Ishikawa (cell line): ENCODE results near the gene PARD3B.

Experiments used
- CEBPB ChIP-seq: IDR thresholded peaks from 2 replicates; pipeline ENCODE4 v1.6.1; 2012
- CREB1 ChIP-seq: IDR thresholded peaks from 2 replicates; pipeline ENCODE4 v1.6.1; 2012; ENCODE audit warnings: low read depth
- EP300 ChIP-seq: IDR thresholded peaks from 2 replicates; pipeline ENCODE4 v1.6.1; 2012; ENCODE audit warnings: borderline replicate concordance
- FOXM1 ChIP-seq: IDR thresholded peaks from 2 replicates; pipeline ENCODE4 v1.6.1; 2012; ENCODE audit warnings: low read depth, borderline replicate concordance
- MAX ChIP-seq: IDR thresholded peaks from 2 replicates; pipeline ENCODE4 v1.6.1; 2012
- NFIC ChIP-seq: IDR thresholded peaks from 2 replicates; pipeline ENCODE4 v1.6.1; 2012
- RAD21 ChIP-seq: IDR thresholded peaks from 2 replicates; pipeline ENCODE4 v1.6.1; 2012; ENCODE audit warnings: low read depth
- REST ChIP-seq: IDR thresholded peaks from 2 replicates; pipeline ENCODE4 v1.6.1; 2012; ENCODE audit warnings: low read depth, mild to moderate bottlenecking
- TAF1 ChIP-seq: IDR thresholded peaks from 2 replicates; pipeline ENCODE4 v1.6.1; 2012; ENCODE audit warnings: low read depth, mild to moderate bottlenecking
- TEAD4 ChIP-seq: IDR thresholded peaks from 2 replicates; pipeline ENCODE4 v1.6.1; 2012
- USF1 ChIP-seq: IDR thresholded peaks from 2 replicates; pipeline ENCODE4 v1.6.1; 2012
- ZBTB7A ChIP-seq: IDR thresholded peaks from 2 replicates; pipeline ENCODE4 v1.6.1; 2012; ENCODE audit warnings: low read depth

GRCh38 chr2:204647626-204648025, 102.4 kb downstream of the PARD3B start:
- TF ChIP-seq RAD21 = no peak
- no peak for TF ChIP-seq ZBTB7A
- TF ChIP-seq CREB1 = no peak
- no peak for TF ChIP-seq MAX
- TF ChIP-seq TAF1 = no peak
- no peak for TF ChIP-seq NFIC
- TF ChIP-seq FOXM1 = no peak
- TF ChIP-seq CEBPB = no peak
- no peak for TF ChIP-seq REST
- no peak for TF ChIP-seq EP300
- no peak for TF ChIP-seq USF1
- no peak for TF ChIP-seq TEAD4
